A204.1 (cell line): ENCODE results near the gene CAMK2B.

Source experiments
- FAIRE-seq: peaks from 2 replicates; lab custom pipeline; 2012; peaks lifted over from hg19 to GRCh38; lab: Jason Lieb, UNC

CAMK2B gene

DNA sequence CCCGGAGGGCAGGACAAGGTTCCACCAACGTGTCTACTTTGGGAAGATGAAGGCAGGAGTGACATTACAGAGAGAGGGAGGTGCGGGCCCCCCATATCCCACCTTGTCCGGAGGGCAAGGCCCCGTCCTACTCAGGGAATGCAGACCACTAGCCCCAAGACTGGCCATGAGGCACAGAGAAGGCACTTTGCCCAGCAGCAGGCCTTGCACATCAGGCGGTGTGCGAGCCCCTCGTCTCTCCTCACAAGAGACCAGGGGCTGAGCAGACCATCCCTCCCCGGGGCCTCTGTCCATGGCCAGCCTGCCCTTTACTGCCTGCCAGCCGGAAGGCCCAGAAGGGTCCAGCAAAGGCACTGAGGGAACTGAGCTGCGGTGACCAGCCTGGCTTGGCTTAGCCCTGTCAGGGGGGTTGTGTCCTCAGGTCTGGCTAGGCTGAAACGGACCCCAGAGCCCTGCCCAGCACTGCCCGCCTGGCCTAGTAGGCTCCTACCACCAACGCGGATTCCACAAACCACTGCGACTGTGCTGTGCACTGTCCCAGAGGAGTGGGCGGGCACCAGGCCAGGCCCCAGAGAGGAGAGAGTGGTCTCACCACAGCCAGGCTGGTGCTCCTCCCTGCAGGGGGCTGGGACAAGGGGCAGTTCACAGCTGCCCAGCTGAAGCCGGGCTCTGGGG, 16.7 kb downstream of the CAMK2B start:
- no peak for FAIRE-seq

DNA sequence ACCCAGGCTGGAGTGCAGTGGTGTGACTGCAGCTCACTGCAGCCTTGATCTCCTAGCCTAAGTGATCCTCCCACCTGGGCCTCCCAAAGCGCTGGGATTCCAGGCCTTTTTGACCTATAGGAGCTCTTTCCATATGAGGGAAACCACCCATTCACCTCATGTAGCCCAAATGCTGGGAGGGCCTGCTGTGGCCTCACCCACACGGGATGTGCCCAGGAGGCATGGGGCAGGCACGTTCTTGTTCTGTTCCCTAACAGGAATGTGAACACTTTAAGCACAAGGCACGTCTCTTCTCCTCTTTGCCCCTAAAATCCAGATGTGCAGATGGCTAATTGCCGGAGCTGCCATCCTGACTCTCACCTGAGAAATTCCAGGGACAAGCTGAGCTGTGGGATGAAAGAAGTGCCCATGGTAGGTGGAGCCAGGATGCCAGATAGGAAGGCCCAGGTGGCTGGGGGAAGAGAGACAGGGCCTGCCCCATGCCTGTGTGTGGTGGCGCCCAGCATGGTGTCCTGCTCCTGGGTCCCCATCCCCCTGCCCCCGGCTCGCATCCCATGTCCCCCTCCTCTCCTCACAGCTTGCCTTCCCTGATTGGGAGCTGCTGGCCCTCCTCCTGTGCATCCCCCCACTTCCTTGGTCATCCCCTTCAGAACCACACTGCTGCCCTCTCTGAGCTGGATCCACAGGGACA, 17.3 kb downstream of the CAMK2B start:
- FAIRE-seq: no peak

DNA sequence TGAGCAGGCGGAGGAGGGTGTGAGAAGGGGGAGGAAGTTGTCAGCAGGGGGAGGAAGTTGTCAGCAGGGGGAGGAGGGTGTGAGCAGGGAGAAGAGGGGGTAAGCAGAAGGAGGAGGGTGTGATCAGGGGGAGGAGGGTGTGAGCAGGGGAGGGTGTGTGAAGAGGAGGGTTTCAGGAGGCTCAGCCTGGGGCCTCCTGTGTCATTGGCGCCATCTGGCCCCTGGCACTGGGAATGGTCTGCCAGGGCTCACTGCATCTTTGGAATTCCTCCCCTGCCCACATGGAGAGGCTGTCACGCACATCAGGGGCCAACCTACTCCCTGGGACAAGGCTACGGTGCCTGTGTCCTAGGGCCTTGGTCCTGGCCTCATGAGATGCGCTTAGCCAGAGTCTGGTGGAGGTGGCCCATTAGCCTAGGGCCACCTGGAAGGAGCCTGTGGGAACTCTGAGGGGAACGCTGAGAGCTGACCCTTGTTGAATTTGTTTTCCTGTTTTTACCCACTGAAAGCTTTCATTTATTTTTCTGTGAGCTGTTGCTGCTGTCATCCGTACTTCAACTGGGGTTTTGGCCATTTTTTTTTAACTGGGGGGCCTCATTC, 18.0 kb downstream of the CAMK2B start:
- FAIRE-seq: no peak

DNA sequence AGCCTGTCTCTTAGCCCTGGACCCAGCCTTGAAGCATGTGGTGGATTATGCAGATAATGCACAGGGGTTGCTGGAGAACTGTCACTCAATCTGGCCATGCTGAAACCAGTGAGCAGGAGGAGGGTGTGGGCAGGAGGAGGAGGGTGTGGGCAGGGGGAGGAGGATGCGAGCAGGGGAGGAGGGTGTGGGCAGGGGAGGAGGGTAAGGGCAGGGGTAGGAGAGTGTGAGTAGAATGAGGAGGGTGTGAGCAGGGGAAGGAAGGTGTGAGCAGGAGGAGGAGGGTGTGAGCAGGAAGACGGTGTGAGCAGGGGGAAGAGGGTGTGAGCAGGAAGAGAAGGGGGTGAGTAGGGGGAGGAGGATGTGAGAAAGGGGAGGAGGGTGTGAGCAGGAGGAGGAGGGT, 18.8 kb downstream of the CAMK2B start:
- no peak for FAIRE-seq

GRCh38 chr7:44305564-44306507, 19.6 kb downstream of the CAMK2B start:
- no peak for FAIRE-seq

- FAIRE-seq: no peak
Observed at GRCh38 chr7:44294325-44295069, 30.9 kb downstream of the CAMK2B start.

DNA sequence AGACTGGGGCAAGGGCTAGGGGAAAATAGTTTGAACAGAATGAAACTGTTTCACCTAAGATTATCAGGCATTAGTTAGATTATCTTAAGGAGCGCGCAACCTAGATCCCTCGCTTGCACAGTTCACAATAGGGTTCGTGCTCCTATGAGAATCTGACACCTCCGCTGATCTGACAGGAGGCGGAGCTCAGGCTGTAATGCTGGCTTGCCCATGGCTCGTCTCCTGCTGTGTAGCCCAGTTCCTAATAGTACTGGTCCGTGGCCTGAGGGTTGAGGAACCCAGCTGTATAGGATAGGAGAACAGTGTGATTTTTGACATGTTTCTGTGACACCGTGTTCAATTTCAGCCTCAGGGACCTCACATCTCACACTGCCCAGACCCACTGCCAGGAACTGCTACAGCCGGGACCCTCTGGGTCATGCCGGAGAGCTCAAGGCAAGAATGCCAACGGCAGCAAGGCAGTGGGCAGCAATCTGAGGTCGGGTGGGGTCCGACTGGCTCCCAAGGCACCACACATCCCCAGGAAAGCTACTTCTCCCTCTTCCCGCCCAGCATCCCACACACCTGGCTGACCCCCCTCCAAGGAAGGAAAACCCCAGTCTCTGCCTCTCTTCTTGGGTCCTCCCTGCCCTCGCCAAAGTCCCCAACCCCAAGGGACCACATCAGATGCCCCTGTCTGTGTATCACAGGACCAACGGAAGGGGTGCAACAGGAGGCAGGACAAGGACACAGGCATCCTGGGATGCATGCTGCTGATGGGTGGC, 31.7 kb downstream of the CAMK2B start:
- no peak for FAIRE-seq

DNA sequence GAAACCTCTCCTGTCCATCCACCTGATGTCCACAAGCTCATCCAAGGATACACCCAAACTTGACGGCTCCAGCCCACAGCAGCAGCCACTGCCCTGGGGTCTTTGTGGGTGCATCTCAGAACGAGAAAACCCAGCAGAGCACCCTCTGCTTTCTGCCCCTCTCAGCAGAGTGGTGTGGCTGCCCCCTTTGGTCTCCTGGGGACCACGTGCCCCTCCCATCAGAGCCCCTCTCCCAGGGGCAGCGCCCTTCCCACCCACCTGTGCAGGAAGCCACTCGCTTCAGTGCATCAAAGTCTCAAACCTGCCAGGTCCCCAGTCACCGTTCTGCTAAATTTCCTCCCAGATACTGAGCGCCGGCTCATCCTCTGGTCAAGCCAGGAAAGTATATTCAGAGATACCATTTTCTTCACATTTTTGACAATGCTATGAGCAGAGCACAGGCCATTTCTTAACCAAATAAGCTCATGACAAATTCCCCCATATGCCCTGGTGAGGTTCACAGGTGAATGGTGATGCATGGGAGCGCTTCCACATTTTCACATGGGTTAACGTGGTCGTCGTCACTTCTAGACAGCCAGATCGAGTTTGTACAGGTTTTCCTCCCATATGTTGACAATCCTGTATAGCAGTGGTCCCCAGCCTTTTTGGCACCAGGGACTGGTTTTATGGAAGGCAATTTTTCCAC, 32.4 kb downstream of the CAMK2B start:
- no peak for FAIRE-seq

GRCh38 chr7:44292420-44292817, 33.0 kb downstream of the CAMK2B start:
- no peak for FAIRE-seq

GRCh38 chr7:44291733-44292419, 33.5 kb downstream of the CAMK2B start:
- FAIRE-seq: no peak

- no peak for FAIRE-seq
Observed at GRCh38 chr7:44291066-44291732, 34.2 kb downstream of the CAMK2B start.

- FAIRE-seq: no peak
Observed at GRCh38 chr7:44290252-44290620, 35.2 kb downstream of the CAMK2B start.

GRCh38 chr7:44289341-44290251, 35.8 kb downstream of the CAMK2B start:
- FAIRE-seq: no peak

DNA sequence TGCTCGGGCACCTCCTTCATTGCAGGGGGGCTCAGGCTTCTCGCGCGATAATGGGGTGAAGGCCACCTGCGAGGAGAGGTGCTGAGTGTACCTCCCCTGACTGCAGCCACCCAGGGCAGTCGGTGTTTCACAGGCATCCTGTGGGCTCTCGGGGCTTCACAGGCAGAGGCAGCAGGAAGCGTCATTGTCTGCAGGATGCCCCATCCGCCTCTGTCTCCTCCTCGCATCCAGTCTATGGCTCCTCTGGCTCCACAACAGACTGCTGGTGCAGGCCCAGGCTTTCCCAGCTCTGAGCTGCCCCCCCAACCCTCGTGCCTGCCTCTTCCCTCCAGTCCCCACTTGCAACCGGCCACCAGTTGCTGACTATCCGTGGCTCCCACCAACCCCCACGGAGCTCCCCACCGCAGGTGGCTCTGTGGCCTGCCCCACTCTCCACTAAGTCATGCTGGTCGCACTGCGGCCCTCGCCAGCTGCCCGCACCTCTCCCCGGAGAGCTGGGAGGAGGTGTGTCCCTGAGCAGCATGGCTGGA, 36.5 kb downstream of the CAMK2B start:
- no peak for FAIRE-seq

DNA sequence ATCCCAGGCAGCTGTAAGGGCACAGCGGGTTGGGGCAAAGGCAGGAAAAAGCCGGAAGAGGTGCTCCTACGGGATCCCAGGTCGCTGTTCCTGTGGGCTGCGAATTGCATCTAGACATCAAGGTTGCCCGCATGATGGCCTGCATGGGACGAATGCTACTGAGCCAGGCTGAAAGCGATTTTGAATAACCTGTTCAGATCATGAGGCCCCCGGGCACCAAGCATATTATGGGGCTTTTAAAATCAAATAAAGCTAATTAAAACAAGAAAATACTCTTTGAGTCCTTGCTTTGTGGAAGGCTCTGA, 37.1 kb downstream of the CAMK2B start:
- FAIRE-seq: no peak

- FAIRE-seq: no peak
Observed at GRCh38 chr7:44287488-44288380, 37.7 kb downstream of the CAMK2B start.
